Stimulated activated CD4-positive, alpha-beta T cell treated with anti-CD3 and anti-CD28 coated beads, Interleukin-1b, Interleukin-23, amount 100 ng/mL, for 48 hours (primary cell): ENCODE measurements around the gene EHBP1.
"Not testable (repeated sequence)": the region's sequence is repeated elsewhere in the genome, so short reads cannot be mapped to it uniquely, and the experiment has no call there.

Experiments used
- DNase-seq: peaks from one replicate; pipeline ENCODE4 v3.0.0-alpha.2; 2020

Gene EHBP1

DNA sequence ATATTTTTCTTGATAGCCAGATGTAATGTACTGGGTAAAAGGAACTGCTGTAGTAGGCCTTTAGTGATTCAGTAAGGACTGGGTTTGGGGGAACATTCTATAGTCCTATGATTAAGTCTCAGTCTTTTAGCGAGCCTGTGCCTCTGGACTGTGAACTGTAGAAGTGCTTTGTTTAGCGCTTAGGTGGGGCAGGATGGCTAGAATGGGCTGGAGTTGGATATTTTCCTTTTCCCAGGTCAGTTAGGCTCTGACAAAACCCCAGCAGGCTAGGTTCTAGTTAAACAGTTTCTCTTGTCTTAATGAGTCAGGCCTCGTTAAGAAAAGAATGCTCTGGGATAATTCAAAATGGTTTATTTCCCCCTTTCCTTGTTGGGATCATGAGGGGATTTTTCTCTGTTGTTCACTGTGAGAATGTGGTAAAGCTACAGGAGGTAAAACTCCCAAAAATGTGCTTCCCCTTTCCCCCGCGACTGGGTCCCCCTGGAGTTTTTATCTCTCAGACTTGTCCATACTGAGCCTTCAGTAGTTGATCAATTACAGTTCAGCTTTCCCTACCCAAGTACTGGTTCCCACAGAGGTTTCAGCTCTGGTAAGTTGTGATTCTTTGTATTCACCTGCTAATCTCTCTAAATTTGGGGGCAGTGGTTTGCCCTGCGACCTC, 31.5 kb downstream of the EHBP1 start:
- DNase-seq: no peak

DNA sequence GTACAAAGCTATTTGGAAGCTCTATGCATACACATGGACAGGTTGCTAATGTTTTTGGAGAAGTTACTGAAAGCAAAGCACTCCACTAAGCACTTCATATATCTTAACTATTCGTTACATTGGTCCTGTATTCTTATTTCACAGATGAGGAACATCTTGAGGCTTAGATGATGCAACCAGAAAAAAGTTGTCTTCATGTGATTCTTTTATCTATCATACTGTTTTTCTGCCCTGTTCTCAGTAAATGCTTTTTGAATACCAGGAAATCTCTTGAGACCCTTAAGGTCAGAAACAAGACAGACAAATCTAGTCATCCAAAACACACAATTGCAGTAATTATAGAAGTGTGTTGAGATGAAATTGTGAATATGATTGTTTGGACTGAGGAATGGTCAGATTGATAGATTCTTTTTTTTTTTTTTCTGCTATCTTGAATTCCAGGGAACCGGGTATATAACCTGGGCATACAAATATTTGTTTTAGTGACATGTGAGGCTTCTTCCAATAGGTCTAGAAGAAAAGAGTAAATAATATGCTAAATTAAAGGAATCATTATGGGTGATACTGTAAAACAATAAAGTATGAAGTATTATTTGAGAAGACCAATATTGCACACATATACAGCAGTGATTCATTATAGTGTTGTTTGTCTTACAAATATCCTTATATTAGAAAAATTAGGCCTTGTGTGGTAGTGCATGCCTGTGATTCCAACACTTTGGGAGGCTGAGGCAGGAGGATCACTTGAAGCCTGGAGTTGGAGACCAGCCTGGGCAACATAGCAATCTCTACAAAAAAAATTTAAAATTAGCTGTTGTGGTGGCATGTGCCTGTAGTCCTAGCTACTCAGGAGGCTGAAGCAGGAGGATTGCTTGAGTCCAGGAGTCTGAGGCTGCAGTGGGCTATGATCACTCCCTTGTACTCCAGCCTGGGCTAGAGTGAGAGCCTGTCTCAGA, 33.7 kb downstream of the EHBP1 start:
- no peak for DNase-seq

DNA sequence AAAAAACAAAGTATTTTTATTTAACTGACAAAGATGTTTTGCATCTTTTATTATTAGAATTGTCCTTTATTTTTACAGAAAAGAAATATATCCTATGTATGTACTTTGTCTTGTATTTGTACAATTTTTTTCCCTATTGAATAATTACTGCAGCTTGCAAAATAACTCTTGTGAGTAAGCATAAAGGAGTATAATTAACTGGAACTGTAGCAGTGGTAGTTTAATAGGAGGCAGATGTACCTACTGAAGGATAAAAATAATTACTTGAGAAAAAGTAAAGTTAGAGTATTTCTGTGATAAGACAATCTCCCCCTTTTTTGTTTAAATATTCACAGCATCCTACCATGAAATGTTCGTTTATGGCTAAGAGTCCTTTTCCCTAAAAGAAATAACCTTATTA, 34.7 kb downstream of the EHBP1 start:
- DNase-seq: no peak

DNA sequence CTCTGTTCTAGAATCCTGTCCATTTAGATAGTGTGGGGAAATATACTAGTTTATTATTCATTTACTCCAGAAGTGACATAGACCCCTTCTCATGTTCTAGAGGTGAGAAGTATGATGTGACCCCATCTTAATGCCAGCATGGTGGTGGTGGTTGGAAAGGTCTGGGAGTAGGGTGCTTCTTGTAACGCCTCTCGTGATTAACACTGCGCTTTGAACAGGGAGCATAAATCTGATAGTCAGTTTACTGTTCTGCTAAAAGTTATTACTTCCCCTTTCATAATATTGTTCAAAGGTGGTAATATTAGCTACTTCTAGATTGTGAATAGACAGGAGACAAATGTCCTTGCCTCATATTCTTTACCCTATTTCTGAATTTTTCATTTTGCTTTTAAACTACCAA, 35.6 kb downstream of the EHBP1 start:
- DNase-seq: no peak

DNA sequence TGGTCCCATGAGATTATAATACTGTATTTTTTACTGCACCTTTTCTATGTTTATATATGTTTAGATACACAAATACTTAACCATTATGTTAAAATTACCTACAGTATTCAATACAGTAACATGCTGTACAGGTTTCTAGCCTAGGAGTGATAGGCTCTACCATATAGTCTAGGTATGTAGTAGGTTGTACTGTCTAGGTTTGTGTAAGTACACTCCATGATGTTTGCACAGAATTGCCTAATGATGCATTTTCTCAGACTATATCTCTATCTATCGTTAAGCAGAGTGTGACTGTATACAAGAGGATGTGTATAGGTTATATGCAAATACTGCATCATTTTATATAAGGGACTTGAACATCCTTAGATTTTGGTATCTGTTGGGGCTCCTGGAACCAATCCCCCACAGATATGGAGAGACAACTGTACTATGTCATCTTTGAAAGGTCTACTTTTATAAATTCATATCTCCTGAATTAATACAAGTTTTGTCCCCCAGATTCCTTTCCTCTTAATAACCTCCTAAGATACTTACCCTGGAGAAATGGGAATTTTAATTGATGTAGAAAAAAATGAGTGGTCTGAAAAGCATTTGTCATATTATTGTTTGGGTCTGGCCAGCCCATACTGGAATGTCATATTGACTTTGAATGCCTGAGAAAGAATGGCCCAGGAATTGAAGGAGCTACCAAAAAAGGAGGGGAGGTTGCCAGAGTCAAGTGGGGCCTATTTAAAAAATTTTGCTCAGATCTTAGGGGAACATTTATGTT, 36.6 kb downstream of the EHBP1 start:
- DNase-seq: no peak

DNA sequence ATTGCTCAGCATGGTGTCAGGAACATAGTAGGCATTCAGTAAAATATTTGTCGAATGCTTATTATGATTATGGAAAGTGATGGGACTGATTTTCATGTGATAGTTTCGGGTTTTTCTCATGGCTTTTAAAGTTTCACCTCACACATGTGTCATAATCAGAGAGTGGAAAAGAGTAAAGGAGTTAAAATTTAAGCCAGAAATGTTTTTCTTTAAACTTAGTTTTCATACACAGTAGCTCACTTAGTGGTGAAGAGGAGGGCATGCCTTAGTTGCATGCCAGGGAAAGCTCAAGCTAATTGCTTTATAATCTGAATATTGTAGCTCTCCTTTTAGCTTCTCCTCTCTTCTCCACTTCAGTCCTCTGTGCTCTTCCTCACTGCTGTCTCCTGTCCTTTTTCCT, 38.0 kb downstream of the EHBP1 start:
- DNase-seq: no peak

DNA sequence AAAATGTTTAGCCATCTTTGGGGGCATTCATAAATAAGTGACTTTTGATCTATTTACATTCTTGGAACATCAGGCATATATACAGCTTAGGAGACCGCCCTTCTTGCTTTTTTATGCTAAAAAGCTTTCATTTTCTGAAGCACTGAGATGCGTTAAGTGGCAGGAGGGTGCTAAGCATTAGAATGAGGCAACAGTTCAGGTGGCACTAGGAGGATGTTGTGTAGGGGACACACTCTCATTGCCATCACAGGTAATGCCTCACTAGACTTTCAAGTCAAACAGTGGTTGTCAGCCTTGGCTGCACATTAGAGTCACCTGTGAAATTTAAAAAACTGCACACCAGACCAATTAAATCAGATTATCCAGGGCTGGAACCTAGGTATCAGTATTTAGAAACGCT, 39.1 kb downstream of the EHBP1 start:
- DNase-seq: no peak

DNA sequence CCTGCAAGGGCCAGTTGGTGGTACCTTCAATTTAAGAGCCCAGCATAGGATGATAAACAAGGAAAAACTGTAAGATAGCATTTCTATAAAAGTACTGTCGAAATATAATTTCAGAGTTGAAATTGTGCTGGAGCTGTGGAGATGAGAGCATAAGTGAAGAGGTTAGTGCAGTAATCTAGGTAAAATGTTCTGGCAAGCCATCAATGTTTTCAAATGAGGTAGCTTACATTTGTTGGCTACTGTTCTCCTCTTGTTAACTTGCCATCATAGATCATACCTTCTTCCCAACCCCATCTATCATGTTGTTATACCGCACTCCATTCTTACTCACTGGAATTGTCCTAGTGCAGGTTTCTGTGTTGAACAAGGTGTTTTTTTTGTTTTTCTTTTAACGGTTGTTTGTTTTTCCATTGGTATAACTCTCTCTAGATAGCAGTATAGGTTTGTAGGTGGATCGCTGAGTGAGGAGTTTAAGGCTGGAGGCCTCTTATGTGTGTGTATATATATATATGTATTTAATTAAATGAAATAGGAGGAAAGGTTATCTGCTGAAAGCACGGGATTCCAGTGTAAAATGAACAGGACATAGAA, 40.5 kb downstream of the EHBP1 start:
- DNase-seq: no peak

DNA sequence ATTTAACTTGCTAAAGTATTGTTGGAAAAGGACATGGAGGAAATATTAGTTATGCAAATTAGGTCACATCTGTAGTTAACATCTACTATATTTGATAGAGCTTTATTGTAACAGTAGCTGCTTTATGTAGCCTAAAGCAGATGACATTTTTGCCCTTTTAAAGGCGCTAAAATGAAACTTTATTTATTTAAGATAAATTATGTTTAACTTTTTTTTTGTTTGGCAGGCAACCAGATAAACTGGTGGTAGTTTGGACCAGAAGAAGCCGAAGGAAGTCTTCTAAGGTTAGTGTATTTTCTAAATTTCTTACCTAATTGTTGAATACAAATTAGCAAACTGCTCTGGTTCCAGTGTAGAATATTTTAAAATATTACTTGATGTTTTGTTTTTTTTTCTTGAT, 41.7 kb downstream of the EHBP1 start:
- DNase-seq: no peak

DNA sequence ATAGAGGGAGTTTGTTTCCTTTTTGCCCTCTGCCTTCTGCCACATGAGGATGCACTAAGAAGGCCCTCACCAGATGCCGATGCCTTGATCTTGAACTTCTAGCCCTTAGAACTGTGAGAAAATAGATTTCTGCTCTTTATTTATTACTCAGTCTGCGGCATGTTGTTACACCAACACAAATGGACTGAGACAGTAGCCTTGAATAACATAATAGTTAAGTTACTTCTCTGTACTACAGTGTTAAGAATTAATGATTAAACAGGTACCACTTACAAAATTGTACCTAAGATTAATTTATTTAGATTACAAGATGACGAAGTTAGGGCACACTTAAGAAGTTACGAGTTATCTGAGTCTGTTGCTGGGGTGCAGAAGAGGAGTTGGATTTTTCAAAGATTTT, 42.4 kb downstream of the EHBP1 start:
- DNase-seq: no peak

DNA sequence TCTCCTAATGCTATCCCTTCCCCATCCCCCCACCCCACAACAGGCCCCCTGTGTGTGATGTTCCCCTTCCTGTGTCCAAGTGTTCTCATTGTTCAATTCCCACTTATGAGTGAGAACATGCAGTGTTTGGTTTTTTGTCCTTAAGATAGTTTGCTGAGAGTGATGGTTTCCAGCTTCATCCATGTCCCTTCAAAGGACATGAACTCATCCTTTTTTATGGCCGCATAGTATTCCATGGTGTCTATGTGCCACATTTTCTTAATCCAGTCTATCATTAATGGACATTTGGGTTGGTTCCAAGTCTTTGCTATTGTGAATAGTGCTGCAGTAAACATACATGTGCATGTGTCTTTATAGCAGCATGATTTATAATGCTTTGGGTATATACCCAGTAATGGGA, 43.6 kb downstream of the EHBP1 start:
- DNase-seq: not testable (repeated sequence)

DNA sequence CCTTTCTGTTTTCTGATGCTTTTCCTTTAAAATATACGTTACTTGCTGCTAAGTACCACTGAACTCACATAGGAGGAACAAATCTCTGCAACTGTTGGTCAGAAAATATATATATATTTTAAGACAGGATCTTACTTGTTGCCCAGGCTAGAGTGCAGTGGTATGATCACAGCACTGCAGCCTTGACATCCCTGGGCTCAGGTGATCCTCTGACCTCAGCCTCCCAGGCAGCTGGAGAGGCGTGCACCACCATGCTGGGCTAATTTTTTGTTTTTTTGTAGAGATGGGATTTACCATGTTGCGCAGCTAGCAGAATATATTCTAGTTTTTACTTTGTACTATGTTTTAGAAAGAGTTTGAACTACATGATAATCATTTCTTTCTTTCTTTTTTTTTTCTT, 51.5 kb downstream of the EHBP1 start:
- DNase-seq: no peak

DNA sequence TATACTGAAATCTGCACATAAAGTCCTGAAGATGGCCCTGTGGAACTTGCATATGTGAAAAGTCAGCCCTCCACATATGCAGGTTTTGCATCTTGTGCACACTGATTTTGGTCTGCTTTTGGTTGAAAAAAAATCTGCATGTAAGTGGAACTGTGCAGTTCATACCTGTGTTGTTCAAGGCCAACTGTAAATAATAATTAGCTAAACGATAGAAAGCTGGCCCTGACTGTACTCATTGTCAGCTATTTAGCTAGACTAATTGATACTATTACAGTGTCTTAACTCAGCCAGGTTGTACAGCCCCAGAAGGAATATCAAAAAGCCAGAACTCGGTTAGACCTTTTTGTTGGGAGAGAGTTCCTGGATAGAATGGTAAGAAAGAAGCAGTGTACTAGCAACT, 54.5 kb downstream of the EHBP1 start:
- no peak for DNase-seq

DNA sequence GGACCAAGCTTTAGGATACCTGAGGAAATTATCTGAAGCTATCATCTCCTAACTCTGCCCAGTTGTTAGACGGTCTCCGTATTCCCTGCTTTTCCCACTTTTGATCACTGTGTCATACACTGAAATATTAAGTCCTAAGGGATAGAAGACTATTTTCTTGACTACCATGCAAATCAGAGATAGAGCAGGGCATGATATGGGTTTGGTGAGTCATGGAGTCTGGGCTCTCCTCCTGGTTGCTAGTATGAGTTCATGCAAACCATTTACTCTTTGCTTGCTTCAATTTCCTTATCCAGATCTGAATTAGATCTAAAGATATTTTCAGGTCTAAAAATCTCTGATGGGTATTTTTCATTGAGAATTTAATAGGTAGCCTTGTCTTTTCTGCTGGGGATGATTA, 55.0 kb downstream of the EHBP1 start:
- no peak for DNase-seq

DNA sequence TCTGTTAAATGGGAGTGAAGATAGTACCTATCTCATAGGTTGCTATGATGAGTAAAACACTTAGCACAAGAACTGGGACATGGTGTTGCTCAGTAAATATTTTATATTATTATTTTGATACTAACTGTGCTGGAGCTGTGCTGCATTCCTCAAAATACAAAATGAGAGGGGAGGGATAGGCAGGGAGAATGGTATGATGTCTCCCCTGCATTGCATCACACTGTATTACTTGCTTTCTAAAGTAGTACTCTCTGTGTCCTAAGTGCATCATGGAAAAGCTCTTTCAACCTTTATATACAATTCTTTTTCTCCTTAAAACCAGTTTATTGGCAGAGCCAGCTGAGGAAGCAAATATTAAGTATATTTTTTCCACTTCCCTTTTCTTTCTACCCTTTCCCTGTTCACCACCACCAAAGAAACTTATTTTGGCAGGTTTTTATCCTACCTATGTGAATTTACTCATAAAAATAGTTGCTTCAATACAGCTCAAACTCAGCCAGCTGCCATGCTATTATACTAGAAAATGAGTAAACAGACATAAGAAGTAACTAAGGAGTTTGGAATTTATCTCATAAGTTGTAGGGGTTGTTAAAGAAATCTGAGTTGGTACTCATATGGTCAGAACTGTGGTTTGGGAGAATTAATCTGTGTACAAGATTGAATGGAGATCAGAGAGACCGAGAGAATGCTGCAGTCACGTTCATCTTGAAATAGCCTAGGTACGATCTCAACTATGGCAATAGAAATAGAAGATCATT, 60.3 kb downstream of the EHBP1 start:
- no peak for DNase-seq

DNA sequence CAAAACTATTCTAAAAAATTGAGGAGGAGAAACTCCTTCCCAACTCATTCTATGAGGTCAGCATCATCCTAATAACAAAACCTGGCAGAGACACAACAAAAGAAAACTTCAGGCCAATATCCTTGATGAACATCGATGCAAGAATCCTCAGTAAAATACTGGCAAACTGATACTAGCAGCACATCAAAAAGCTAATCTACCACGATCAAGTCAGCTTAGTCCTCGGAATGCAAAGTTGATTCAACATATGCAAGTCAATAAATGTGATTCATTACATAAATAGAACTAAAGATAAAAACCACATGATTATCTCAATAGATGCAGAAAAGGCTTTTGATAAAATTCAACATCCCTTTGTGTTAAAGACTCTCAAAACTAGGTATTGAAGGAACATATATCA, 63.1 kb downstream of the EHBP1 start:
- no peak for DNase-seq

DNA sequence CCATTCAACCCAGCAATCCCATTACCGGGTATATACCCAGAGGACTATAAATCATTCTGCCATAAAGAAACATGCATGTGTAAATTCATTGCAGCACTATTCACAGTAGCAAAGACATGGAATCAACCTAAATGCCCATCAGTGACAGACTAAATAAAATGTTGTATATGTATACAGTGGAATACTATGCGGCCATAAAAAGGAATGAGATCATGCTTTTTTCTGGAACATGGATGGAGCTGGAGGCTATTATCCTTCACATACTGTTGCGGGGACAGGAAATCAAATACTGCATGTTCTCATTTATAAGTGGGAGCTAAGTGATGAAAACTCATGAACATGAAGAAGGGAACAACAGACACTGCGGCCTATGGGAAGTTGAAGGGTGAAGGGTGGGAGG, 65.1 kb downstream of the EHBP1 start:
- no peak for DNase-seq

DNA sequence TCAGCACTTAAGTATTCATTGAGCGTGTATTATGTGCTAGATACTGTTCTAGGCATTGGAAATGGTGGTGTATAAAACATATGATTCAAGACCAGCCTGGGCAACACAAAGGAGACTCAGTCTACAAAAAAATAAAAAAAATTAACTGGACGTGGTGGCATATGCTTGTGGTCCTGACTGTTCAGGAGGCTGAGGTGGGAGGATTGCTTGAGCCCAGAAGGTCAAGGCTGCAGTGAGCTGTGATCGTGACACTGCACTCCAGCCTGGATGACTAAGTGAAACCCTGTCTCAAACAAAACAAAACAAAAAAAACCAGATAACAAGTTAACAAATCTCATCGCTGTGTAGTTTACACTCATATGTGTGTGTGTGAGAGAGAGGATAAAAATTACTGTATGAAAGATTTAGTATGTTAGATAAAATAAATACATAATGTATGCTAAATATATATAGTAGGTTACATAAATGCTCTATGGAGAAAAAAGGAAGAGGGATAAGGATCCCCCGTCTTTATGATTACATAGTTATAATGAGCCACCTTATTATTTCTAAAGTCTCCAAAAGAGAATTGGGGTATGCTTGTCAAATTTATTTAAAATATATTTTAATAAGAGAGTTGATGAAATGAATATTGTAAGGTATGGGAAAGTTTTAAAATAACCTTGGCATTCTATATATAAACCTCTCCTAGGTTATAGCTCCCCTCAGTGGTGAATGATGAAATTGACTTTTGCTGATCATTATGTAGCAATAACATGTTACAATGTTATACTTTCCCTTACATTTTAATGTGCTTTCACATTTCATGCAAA, 69.2 kb downstream of the EHBP1 start:
- no peak for DNase-seq

DNA sequence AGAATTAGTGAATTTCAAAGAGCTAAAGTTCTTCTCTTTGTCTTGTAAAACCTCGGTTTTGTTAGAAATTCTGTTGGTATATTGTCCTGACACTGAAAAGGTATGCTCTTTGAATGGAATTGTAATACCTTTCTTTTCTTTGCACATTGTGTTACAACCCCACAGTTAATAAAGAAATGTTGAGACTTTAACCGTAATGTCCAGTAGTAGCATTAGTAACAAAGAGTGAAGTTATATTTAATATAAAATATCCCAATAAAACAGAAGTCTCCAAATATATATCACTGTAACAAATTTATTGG, 69.8 kb downstream of the EHBP1 start:
- no peak for DNase-seq

DNA sequence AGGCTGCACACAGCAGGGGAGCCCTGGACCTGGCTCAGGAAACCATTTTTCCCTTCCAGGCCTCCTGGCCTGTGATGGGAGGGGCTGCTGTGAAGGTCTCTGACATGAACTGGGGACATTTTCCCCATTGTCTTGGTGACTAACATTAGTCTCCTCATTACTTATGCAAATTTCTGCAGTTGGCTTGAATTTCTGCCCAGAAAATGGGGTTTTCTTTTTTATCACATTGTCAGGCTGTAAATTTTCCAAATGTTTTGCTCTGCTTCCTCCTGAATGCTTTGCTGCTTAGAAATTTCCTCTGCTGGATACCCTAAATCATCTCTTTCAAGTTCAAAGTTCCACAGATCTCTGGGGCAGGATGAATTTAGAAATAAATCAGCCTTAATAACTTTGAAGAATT, 78.2 kb downstream of the EHBP1 start:
- no peak for DNase-seq

DNA sequence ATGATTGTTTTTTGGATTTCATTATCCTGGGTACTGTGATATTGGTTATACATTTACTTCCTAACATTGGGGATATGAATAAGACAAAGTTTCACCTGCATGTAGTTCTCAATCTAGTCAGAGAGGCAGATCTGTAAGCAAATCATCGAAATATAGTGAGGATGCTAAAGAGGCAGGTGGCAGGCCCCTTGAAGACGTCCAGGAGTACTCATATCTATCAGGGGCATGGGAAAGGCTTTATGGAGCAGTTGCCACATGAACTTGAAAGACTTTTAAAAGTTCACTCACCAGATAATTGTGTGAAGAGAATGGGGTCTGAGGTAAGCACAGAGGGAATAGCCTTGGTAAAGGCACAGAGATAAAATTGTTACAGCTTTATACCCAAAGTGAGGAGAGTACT, 78.8 kb downstream of the EHBP1 start:
- DNase-seq: no peak

DNA sequence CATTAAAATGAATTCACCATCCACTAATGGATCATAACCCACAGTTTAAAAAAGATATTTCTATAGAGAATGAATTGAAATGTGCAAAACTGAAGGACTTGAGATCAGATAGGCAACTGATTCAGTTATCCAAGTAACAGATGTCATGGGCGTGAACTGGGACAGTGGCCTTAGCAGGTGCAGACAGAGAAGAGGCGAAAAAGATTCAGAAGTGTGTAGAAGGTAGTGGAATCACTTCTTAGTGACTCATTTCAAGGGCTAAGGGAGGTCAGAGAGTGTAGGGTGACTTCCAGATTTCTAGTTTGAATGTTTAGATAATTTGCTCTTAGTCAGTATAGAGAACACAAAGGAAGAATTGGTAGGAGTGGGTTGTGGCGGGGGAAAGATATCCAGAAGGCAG, 79.7 kb downstream of the EHBP1 start:
- no peak for DNase-seq
